GM21423 (cell line): ENCODE results near the gene ELL.
"Not testable (repeated sequence)": the region's sequence is repeated elsewhere in the genome, so short reads cannot be mapped to it uniquely, and the experiment has no call there.

Experiments
- ATAC-seq: cut with Tn5 transposase; IDR thresholded peaks from one replicate; pipeline ENCODE4 v1.9.1; 2021; ENCODE audit warnings: mild to moderate bottlenecking, moderate library complexity; ENCODE audit not compliant: unreplicated experiment

ELL gene

DNA sequence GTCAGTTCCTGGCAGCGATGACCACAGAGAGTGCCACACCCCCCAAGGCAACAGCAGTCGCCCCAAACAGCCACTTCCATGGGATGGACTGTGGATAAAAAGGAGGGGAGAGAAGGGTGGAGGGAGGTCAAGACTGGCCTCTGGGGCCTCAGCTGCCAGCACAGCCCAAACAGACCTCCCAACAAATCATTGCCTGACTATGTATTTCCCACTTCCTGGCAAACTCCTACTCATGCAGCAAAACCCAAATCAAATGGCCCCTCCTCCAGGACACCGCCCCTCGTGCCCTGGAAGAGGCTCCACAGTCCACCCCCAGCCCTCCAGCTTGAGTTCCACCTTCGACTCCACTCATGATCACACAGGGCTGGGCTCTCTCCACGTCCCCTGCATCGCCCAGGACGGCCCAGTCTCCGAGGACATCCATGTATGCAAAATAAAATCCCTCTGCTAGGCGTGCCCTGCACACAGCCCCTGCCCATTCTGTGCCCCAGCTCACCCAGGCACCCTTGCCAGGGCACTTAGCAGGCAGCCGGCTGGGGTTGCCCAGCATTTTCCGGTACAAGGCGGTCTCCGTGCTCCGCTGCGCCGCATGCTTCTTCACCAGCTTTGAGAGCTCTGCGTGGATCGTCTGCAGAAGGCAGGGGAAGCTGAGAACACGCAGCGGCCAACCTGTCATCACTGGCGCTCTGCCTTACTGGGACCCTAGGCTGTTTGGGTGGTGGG lies 10.5 kb upstream of the ELL start:
- ATAC-seq = no peak

DNA sequence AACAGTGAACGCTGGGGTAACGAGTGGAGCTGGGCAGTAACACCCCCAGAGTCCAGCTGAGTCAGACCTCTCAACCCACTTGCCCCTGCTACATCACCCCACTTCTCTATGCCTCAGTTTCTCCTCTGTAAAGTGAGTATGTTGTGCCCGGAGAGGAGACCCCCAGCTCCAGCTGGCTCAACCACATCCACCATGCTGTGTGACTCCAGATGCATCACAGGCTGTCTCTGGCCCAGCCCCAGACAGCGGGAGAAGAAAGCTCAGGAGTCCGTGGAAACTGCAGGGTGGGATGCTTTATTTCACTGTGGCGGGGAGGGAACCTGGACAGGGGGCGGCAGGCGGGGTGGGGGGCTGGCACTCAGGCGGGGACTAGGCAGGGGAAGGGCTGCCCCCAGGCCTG lies 9.6 kb upstream of the ELL start:
- no peak for ATAC-seq

DNA sequence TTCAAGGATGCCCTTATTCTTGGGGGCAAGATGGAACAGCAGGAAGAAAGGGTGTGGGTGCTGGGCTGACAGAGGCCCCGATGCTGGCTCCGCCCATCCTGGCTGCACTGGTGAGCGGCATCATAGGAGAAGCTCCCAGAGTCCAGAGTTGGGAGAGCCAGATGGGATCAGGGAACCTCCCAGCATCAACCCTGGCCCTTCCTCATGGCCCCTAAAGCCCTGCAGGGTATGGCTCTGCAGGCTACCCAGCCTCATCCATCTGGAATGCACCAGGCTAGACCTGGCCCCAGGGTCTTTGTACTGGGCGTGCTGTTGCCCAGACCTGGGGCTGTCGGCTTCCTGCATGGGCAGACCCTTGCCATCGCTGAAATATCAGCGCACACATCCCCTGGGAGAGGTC lies 7.9 kb upstream of the ELL start:
- no peak for ATAC-seq

DNA sequence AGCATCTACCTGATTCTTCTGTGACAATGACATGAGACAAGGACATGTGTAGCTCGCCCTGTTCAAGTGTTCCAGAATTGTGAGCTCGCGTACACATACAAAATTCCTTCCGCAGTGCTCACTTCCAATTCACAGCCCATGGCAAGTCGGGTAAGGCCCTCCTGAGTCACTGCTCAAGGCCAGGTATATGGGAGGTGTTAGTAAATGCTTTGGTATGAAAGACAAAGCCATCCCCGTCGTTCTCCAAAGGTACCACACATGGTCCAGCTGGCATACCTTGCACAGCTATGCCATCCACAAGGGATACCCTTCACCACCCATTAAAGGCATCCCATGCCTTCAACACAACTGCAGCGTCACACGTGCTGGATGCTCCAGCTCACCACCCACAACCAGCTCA lies 4.4 kb upstream of the ELL start:
- no peak for ATAC-seq

DNA sequence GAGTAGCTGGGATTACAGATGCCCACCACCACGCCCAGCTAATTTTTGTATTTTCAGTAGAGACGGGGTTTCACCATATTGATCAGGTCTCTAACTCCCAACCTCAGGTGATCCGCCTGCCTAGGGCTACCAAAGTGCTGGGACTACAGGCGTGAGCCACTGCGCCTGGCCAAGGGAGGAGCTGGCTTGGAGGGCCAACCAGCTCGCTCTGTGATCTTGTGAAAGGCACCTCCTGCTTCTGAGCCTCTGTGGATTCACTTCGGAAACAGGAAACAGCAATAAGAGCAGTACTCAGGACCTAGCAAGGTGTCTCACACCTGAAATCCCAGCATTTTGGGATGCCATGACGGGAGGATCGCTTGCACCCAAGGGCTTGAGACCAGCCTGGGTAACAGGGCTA lies 2.0 kb upstream of the ELL start:
- ATAC-seq = no peak

DNA sequence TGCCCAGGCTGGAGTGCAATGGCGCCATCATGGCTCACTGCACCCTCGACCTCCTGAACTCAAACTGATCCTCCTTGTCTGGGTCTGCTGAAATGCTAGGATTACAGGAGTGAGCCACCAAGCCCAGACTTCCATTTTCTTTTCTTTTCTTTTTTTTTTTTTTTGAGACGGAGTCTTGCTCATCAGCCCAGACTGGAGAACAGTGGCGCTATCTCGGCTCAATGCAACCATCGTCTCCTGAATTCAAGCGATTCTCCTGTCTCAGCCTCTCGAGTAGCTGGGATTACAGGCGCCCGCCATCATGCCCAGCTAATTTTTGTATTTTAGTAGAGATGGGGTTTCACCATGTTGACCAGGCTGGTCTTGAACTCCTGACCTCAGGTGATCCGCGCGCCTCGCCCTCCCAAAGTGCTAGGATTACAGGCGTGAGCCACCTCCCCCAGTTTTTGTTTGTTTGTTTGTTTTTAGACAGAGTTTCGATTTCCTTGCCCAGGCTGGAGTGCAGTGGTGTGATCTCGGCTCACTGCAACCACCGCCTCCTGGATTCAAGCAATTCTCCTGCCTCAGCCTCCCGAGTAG lies 1.1 kb upstream of the ELL start:
- ATAC-seq = not testable (repeated sequence)

DNA sequence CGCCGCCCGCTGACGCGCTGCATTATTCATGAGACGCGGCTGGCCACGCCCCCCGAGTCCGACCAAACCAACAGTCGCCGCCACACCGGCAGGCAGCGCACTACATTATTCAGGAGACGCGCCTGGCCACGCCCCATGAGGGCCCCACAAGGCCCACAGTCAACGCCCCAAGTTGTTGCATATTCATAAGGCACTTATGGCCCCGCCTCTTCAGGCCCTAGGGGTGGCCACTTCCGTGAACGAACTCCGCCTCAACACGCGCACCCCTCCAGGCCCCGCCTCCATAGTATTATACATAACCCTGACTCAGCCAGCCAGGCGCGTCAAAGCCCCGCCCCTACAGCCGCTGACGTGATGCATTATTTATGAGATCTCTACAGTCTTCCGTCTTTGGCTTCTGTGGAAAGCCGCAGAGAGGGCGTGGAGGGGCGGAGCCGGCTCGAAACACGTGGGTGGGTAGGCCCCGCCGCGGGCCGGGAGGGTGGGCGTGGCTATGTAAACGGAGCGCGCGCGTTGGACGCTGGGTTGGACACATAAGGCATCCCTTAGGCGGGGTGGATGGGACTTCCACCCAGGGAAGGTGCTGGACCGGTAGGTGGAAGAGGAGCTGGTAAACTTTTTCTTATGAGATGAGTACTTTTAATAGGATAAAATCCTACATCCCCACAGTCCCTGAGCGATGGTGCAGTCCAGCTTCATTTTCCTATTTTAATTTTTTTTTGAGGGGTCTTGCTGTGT lies 423 bp upstream of the ELL start:
- peak; percentile 80 for ATAC-seq

DNA sequence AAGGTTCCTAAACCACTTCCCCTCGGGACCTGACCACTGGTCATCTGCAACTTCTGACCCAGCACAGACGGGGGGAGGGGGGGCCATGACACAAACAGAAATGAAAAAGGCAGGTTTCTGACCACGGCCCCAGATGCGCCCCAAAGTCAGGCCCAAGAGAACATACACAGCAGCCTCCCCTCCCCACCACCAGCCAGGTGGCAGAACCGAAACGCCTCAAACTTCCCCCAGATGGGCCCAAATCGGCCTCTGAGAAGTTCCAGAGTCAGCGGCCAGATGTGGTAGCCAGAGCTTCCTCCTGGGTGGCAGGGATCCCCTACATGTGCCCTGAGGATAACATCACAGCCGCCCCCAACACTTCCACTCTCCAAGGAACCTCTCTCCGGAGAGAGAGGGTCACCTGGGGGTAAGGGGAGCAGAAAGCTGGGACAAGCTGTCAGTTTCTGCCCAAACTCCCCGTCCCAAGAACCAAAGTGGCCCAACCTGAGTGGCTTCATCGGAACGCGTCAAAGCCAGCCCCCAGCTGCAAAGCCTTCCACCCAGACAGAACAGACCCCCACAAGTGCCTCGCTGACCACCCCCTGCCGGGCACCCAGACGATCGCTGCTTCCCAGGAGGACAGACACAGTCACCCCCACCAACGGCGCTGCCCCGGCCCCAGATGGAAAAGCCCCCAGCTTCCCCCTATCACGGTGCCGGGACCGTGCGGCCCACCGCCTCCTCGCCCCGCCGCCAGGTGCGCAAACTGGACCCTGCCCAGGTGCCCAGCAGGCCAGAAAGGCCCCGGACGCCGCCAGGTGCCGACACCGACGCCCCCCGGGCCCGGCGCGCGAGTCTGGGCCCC lies 800 bp downstream of the ELL start:
- ATAC-seq = no peak

DNA sequence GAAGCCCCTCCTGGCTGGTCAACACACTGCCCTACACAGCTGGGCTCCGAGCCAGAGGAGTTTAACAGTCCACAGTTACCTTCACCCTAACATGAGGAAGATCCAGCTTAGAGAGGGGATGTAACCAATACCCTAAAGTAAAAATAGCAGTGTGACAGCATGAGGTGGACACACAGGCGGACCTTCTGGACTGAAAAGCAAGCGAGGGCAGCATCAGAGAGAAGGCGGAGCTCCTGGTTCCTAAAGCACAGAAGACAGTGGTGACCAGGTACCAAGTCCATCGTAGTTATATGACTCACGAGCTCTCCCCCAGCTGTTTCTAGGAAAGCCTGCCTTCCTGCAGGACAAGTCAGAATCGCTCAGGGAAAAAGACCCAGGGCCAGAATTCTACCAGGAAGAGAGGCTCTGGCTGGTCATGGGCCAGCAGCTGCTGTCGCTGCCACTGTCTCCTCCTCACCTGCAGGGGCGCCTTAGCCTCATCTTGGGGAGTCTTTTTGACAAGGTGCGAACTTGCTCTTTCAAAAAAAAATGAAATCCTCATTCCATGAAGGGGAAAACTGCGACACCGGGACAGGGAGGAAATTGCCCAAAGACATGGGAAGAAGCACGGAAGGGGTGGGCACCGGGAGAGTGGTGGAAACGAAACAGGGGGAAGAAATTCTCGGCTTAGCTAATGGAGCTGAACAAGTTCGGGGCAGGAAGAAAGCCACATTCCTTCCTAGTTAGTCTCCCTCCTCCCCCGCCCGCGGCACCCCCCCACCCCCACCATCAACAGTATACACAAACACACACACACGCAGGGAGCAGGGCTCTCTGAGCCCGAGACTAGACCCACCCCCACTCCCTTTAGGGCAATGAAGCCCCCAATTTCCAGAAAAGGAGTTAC lies 1.7 kb downstream of the ELL start:
- no peak for ATAC-seq

DNA sequence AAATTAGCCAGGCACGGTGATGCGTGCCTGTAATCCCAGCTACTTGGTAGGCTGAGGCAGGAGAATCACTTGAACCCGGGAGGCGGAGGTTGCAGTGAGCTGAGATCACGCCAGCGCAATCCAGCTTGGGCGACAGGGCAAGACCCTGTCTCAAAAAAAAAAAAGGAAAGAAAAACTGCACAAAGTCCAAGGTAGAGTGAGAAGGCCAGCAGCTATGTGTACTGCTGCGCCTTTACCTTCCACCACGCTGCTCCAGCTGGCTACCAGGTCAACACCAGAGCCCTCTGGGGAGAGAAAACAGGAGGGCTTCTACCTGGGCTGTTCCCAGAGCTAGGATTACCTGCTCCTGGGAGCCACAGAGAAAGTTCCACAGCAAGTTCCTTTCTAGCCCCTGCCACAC lies 3.2 kb downstream of the ELL start:
- no peak for ATAC-seq

DNA sequence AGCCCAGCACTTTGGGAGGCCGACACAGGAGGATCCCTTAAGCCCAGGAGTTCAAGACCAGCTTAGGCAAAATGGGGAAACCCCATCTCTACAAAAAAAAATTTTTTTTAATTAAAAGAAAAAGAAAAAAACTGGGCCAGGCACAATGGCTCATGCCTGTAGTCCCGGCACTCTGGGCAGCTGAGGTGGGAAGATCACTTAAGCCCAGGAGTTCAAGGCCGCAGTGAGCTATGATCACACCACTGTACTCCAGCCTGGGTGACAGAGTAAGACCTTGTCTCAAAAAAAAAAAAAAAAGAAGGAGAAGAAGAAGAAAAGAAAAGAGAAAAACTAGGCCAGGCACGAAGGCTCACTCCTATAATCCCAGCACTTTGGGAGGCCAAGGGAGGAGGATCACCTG lies 4.3 kb downstream of the ELL start:
- ATAC-seq = no peak

DNA sequence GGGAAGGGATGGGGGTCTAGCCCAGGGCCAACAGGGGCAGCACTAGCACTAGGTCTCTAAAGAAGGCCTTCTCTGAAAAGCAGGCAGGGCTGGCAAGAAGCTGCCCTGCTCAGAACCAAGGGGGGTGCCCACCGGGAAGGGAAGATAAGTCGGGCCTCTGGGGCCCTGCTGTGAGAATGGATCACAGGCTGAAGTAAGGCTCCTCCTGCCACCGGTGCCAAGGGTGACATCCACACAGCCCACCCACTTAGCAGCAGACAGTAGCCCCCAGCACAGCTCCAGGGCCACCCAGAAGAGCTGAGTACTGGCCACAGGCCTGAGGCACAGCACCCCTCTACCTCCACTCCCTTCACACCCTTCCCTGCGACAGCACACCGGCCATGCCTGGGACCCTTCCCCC lies 5.9 kb downstream of the ELL start:
- ATAC-seq = no peak

DNA sequence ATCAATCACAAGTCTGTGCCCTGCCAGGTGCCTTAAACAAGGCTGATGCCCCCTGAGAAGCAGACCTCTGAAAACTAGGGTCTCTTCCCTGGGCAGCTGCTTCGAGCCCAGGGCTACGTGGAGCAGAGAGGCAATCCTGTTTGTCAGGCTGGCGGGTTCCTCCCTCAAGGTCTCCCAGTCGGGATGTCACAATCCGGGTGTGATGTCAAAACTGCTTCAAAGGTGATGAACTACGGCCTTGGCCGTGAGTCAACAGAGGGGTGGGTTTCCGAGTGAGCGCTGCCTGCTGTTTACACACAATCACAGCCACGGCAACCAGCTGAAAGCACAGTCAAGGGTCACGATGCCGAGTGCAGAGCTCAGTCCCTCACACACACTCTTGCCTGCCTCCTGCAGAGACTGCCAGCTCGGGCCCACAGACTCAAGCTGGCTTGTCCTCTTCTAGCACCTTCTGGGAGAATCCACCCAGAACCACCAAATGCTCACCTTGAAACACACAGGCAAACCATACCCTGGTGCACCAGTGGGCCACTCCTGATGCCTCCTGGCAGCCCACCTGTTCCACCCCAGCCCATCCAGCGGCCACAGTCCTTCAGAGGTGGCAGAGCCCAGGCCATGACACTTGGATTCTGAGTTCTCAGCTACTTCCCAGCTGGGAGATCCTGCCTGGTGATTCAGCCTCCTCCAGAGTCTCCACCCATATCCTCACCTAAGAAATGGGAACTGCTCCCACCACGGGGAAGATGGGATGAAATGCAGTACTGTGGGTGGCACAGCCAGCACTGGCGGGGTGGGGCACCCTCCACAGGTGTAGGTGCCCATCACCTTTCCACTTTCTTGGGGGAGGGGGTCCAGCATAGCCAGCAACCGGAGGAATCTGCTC lies 6.8 kb downstream of the ELL start:
- no peak for ATAC-seq

DNA sequence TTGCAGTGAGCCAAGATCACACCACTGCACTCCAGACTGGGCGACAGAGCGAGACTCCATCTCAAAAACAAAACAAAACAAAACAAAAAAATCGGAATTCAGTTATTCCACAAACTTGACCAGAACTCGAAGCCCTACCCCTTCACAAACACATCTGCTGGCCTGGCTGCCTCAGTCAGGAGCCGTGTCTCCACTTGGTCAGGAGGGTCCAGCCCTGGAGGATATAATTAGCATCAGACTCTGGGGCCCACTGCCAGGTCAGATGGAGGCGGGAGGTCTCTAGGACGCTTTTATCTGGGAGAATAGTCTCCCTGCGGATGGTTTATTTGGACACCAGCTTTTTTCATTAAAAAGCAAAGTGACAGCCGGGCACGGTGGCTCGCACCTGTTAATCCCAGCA lies 8.0 kb downstream of the ELL start:
- no peak for ATAC-seq

DNA sequence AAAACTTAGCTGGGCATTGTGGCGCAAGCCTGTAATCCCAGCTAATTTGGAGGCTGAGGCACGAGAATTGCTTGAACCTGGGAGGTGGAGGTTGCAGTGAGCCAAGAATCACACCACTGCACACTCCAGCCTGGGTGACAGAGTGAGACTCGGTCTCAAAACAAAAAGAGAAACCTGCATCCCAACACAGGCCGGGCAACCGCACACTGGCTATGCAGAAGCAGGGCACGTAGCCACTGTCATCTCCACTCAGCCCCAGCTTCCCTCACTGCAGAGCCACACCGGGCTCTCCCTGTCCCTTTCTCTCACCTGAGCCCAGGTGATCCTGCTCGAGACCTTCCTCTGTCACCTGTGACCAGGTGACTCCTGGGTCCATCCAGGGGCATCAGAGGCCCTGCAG lies 11.7 kb downstream of the ELL start:
- no peak for ATAC-seq

DNA sequence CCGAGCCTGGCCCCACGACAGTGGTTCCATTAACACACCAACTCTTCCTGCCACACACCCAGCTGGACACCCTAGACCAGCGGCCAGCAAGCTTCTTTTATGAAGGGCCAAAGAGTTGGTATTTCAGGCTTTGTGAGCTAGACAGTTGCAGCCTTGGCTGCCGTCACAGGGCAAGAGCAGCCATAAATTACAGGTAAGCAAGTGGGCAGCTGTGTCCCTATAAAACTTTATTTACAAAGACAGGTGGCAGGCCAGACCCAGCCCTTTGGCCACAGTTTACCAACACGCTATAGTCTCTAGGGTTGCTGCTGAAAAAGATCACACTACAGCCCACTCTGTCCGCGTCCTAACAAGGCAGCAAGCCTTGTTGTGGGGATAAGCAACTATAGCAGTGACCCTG lies 13.3 kb downstream of the ELL start:
- ATAC-seq = no peak

DNA sequence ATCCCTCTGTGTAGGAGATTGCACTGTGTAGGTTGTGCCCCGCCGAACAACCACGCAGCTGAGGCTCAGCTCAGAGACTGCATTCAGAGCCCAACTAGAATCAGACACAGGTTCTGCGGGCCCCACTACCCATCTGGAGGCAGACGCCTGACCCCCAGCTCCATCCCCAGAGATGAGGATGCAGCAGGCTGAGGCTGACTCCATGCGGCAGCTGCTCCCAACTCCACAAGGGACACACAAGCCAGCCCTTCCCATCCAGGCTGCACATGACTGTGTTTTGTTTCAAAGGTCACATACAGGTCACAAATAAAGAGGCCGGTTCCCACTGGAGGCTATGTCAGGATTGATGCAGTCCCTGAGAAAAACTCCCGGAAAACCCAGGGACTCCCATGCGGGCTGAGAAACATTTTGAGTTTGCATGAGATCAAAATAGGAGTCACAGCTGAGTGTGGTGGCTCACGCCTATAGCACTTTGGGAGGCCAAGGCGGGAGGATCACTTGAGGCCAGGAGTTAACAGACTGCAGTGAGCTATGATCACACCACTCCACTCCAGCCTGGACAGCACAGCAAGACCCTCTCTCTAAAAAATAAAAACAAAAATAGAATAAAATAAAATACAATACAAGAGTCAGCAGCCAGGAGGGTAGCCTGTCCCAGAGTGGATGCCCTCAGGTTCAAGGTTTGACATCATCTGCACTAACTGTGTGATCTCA lies 14.0 kb downstream of the ELL start:
- ATAC-seq = no peak

DNA sequence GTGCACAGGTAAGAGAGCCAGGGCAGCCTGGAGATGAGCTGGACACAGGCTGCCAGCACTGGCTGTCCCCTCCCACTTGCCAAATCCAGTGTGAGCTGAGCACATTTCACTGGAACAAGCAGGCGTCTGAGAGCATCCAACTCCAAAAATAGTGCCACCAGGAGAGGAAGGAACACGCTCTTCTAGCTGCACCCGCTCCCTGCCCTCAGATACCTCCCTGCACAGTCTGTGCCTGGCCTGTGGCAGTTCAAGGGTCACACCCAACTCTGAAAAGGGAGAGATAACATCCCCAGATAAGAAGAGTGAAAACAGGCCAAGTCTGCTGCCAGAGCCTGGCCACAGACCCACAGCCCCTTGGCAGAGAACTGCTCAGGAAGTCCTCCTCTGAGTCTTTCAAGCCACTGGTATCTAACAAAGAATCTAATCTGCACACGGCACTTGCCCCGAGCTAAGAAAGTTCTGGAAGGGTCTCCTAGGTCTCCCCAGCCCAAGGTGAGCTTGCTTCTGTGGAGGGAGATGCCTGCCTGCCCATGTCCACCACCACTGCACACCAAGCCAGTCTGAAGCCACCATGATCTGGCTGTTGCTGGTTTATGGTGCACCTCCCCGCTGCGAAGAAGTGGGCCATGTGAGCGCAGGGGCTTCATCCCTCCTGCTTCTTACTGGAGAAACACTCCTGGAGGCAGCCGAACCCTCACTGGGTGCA lies 14.7 kb downstream of the ELL start:
- no peak for ATAC-seq
